Tibial nerve (tissue), 3 donors: ENCODE data around the gene UGT1A3.

ENCODE experiments used
- EP300 ChIP-seq, 2 donors: sonication (generic); formaldehyde crosslinking; IDR thresholded peaks; one replicate each; pipeline ENCODE4 v1.6.1; 2017; ENCODE audit warnings: antibody characterized with exemption in 2 of 2, mild to moderate bottlenecking in 1 of 2
- POLR2A ChIP-seq, 2 donors: fragments of 450-650 bp; IDR thresholded peaks; one replicate each; pipeline ENCODE4 v1.6.1; 2017; ENCODE audit warnings: antibody characterized with exemption in 2 of 2, mild to moderate bottlenecking in 2 of 2, moderate library complexity in 2 of 2

- TF ChIP-seq EP300 (IDR thresholded peaks at IDR 0.05) (no peak), POLR2A (IDR thresholded peaks at IDR 0.05) (no peak)
These were observed 72.7 kb downstream of the UGT1A3 start for GRCh38 chr2:233801357-233802131.
